ENCODE measurements around the gene TPBG.
"Not testable (repeated sequence)": the region's sequence is repeated elsewhere in the genome, so short reads cannot be mapped to it uniquely, and the experiment has no call there.

TPBG gene

DNA sequence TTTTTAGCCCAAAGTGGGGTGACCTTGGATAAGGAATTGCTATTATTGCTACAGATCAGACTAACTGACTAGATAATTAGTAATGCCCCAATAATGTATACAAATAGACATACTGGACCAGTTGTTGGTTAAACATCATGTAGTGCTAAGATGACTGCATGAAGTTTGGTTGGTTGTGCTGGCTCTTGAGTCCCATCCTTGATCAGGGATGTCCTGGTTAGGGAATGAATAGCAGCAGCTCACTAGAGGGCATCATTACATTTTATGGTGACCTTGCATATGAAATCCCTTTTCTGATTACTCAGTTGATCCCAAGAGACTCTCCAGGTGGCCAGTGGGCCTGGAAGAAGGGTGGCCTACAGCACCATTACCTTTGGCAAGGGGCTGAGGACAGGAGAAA is 10.9 kb downstream of the TPBG start:
- DNase-seq (ENCODE audit: low read depth in 4 of 4, low spot score in 1 of 4) = no peak

DNA sequence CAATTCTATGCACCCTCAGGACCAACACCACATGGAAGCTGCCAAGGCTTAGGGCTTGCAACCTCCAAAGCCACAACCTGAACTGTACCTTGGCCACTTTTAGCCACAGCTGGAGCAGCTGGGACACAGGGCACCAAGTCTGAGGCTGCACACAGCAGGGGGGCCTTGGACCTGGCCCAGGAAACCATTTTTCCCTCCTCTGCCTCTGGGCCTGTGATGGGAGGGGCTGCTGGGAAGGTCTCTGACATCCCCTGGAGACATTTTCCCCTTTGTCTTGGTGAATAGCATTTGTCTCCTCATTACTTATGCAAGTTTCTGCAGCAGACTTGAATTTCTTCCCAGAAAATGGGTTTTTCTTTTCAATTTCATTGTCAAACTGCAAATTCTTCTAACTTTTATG is 13.0 kb downstream of the TPBG start:
- DNase-seq (ENCODE audit: low read depth in 4 of 4, low spot score in 1 of 4) = no peak

DNA sequence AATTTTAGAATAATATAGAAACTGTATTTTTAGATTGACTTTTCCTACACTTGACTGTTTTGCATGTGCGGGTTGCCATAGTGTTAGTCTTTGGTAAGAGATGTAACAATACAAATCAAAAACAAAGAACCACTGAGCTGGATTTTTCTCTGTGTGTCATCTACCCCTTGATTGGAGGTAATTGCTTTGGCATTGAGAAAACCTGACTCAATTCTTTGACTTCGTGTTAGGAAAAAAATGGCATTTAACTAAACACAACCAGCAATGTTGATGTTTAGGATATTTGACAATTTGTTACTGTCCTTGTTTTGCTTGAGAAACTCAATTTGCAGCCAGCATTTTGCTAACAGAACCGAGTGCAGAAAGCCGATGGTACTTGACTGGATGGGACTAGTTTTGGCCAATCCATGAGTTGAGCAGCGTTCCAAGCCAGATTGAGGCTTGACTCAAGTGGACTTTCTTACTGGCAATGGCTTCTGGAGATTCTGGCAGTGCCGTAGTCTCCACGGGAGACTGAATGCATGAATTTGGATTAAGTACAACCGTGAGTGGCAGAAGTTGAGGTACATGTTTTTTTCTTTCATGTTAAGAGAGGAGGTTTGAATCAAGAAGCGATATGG is 17.1 kb downstream of the TPBG start:
- no peak for DNase-seq (ENCODE audit: low read depth in 4 of 4, low spot score in 1 of 4)

DNA sequence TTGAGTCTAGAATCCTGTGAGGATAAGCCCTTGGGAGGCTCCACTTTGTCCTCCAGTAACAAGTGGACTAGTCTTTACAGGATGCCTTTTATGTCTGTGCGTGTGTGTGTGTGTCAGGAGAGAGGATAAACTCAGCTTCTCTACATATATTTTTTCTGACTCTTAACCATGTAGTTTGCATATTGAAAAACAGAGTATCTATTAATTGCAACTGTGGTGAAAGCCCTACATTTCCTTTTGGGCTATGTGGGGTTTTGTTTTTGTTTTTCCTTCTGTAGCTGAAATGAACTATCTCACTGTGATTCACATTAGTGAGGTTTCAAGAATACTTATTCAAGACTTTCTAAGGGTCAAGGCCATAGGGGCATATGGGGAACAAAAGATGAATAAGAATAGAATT is 17.7 kb downstream of the TPBG start:
- no peak for DNase-seq (ENCODE audit: low read depth in 4 of 4, low spot score in 1 of 4)

DNA sequence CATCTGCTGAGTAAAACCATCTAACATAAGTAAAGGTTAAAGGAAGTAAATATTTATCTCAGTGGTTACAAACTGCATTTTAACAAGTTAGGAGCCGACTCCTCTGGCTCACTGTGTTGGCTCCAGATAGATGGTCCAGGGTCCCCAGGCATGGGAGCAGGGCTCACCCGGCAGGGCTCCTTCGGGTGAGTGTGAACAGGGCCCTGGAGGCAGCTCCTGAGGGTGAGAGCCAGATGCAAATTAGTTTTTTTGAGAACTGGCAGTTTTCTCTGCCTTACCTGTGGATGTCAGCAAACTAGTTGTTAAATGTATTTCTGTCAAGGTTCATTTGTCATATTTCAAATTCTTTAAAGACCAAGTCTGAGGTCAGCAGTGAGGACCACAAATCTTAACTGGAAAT is 21.5 kb downstream of the TPBG start:
- DNase-seq (ENCODE audit: low read depth in 4 of 4, low spot score in 1 of 4) = no peak

DNA sequence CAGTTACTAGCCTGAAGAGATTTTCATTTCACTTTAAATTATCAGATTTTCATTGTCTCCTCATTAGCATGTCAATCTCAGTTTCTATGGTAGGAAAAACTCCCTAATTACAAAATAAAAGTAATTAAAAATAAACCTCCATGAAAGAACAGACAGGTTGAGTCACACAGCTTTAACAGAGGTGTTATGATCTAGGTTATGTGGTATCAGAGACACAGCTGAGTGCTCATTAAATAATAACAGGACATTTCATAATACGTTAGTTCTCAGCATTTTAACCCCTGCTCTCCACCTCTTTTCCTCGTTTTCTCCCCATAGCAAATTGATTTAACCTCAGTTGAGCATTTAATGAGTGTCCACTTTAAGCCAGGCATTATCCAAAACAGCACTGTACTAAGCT is 21.9 kb downstream of the TPBG start:
- no peak for DNase-seq (ENCODE audit: low read depth in 4 of 4, low spot score in 1 of 4)

DNA sequence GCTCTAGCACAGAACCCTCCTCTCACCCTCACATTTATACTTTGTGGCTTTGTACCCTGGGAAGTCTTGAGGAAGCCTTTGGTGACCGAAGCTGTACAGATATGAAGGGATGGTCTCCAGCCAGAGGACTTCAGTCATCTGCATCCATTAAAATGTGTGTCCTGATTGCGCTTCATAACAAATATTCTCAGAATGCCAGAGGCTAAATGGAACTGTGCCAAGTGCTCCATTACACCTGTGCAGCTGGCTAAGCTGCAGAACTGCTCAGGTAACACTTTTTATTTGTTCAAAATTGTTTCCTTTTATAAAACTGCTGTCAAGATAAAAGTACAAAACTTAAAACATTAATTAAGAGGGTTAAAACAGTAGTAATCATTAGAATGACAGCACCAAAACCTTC is 22.3 kb downstream of the TPBG start:
- DNase-seq (ENCODE audit: low read depth in 4 of 4, low spot score in 1 of 4) = no peak

DNA sequence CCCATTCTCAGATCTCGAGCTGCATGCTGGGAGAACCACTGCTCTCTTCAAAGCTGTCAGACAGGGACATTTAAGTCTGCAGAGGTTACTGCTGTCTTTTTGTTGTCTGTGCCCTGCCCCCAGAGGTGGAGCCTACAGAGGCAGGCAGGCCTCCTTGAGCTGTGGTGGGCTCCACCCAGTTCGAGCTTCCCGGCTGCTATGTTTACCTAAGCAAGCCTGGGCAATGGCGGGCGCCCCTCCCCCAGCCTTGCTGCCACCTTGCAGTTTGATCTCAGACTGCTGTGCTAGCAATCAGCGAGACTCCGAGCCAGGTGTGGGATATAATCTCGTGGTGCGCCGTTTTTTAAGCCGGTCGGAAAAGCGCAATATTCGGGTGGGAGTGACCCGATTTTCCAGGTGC is 31.2 kb downstream of the TPBG start:
- not testable (repeated sequence) for DNase-seq (ENCODE audit: low read depth in 4 of 4, low spot score in 1 of 4)

DNA sequence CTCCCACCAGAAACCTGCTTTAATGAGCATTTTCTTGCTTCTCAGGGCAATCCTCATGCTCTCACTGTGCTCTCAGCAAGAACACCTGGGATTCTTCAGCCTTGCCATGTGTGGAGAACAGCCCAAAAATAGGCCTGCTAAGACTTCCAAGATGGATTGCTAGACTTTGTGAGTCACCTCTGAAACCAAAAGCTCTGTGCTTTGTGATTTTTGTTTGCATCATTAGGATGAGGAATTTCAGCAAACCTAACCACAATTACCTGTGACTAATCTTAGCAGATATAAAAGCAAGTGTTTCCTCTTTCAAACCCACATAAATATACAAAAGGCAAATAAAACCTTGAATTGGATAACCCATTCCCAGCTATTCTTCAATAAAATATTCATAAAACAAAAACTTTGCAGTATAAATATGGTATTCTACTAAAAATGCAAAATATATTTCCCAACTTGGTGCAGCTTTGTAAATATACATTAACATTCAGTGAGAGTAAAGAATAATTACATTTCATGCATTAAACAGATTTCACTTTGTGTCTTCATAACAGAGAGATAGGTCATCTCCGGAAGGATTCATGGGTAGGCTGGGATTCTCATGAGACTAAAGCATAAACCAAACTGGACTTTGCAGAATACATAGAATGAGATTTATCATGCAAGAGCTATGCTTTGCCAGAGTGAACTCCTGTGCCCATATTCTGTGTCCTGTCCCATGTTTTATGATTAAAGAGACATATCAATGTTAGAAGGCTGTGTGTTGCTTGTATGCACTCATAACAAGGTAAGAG is 33.5 kb downstream of the TPBG start:
- no peak for DNase-seq (ENCODE audit: low read depth in 4 of 4, low spot score in 1 of 4)

DNA sequence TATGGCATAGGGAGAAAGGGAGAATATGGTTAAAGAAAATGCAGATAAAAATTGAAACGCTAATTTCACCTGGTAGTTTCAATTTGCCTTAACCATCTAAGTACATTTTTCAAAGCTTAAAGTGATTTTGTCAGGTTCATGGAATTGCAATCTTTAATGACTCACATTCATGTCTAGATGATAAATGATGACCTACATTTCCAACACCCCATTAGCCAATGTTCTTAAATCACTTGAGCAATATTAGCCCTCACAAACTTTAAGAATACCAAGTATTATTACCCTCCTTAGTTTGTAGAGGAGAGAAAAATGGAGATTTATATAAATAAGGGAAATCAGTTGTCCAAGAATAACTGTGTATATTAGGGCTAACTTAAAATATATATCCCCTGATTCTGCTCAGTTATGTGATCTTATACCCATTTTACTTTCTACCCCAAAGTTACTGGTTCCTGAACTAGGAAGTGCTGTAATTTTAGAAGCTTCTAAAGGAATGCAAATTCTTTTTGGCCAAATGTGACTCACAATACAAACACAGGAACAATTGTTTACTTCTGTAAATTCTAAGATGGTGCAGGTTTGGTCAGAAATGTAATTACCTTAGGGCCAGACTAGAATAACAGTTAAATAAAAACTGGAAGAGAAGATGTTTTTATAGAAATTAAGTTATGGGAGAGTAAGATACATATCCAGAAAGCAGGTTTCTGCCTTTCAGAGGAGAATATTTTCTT is 34.5 kb downstream of the TPBG start:
- no peak for DNase-seq (ENCODE audit: low read depth in 4 of 4, low spot score in 1 of 4)

DNA sequence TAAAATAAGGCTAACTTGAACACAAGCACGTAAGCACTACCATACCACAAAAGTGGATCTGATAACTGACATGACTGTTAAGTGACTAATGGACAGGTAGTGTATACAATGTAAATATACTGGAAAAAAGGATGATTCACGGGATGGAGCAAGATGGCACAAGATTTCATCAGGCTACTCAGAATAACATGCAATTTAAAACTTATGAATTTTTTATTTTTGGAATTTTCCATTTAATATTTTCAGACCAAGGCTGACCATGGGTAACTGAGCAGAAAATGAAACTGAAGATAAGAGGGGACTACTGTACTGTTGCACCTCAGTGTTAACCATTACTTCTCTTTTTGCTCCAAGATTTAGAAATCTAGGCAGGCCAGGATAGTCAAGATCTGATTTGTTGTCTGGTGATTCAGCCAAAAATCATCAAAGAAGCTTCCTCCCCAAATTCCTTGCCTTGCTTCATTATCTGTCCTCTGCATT is 45.4 kb downstream of the TPBG start:
- no peak for DNase-seq (ENCODE audit: low read depth in 4 of 4, low spot score in 1 of 4)

DNA sequence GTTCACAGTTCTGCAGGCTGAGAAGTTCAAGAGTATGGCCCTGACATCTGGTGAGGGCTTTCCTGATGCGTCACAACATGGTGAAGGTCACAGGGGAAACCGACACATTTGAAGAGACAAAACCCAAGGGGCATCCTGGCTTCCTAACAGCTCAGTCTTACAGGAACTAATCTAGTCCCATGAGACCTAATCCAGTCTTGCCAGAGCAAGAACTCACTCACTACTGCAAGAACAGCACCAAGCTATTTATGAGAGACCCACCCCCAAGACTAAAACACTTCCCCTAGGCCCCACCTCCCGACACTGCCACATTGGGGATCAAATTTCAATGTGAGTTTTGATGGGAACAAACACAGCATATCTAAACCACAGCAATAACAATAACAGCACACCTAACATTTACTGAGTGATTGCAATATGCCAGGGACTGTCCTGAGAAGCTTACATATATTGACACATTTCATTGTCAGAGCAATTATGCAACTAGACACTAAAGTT is 46.6 kb downstream of the TPBG start:
- DNase-seq (ENCODE audit: low read depth in 4 of 4, low spot score in 1 of 4) = no peak

DNA sequence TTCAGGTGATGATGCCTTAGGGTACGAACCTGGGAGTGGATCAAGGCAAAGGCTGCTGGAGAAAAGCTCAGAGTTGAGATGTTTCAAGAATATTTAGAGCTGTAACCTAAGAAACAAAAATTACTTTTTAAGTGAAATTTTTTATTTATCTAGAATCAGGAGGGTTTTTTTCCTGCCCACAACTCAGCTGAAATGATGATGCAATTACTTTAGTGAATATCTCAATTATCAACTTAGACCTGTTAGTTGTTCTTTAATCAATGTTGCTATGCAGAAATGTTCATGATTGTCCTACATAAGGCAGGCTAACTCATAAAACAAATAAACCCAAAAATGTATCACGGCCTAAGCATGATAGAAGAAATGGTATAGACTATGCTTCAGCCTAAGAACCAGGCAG is 50.3 kb downstream of the TPBG start:
- no peak for DNase-seq (ENCODE audit: low read depth in 4 of 4, low spot score in 1 of 4)

DNA sequence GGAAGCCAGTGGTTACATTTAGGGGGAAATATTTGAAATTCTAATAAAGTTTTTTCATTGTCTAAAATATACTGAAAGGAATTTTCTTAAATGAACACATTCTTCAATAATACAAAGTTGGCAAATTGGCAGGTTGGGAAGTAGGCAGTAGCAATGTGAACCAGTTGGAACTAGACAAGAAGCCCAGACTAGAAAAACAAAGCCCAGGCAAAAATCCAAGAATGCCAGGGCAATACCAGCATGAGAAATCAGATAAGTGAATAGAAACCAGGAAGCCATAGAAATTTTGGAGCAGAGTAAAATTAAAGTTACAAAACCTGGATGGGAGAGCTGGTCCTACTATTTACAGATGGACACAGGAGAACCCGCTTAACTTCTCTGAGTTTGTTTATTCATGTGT is 52.2 kb downstream of the TPBG start:
- DNase-seq (ENCODE audit: low read depth in 4 of 4, low spot score in 1 of 4) = no peak

DNA sequence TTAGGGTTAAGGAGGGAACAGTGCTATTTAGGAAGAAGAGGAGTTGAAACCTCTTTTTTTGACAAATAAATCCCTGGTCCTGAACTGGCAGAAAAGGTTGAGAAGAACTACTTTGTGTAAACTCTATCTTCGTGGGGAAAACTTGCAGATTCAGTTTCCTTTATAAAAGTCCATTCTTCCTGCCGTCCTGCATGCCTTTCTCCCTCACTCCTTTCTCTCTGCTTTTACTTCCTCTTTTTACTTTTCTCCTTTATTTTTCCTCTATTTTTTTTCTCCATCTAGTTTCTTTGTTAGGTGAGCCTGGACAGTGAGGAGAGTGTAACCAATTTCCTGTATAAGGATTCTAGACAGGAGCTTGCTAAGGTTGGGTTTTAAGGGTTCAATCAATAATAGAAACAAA is 52.7 kb downstream of the TPBG start:
- DNase-seq (ENCODE audit: low read depth in 4 of 4, low spot score in 1 of 4) = no peak

All from stimulated activated CD4-positive, alpha-beta T cell treated with anti-CD3 and anti-CD28 coated beads, Interleukin-1b, Interleukin-23, amount 100 ng/mL, for 24 hours (primary cell).